HG02759 (cell line): ENCODE results near the gene SLC29A4.
"Not testable (repeated sequence)": the region's sequence is repeated elsewhere in the genome, so short reads cannot be mapped to it uniquely, and the experiment has no call there.

Source experiments
- ATAC-seq: cut with Tn5 transposase; IDR thresholded peaks from one replicate; pipeline ENCODE4 v1.9.1; 2021; ENCODE audit warnings: mild to moderate bottlenecking, moderate library complexity; ENCODE audit not compliant: unreplicated experiment

The SLC29A4 gene

GRCh38 chr7:5274441-5274840, 8.3 kb upstream of the SLC29A4 start:
- ATAC-seq: no peak

GRCh38 chr7:5274985-5275431, 7.7 kb upstream of the SLC29A4 start:
- not testable (repeated sequence) for ATAC-seq

- ATAC-seq: not testable (repeated sequence)
These were observed 7.2 kb upstream of the SLC29A4 start for GRCh38 chr7:5275510-5275909.

GRCh38 chr7:5276123-5276522, 6.6 kb upstream of the SLC29A4 start:
- ATAC-seq: not testable (repeated sequence)

- no peak for ATAC-seq
These were observed 6.1 kb upstream of the SLC29A4 start for GRCh38 chr7:5276611-5277010.

- ATAC-seq: no peak
These were observed 4.0 kb upstream of the SLC29A4 start for GRCh38 chr7:5278766-5279165.

GRCh38 chr7:5279734-5280133, 3.0 kb upstream of the SLC29A4 start:
- no peak for ATAC-seq

GRCh38 chr7:5281598-5282500, 894 bp upstream of the SLC29A4 start:
- ATAC-seq: not testable (repeated sequence)

GRCh38 chr7:5283421-5284303, 919 bp downstream of the SLC29A4 start:
- no peak for ATAC-seq

- ATAC-seq: no peak
These were observed 1.9 kb downstream of the SLC29A4 start for GRCh38 chr7:5284304-5285281.

- ATAC-seq: no peak
These were observed 4.2 kb downstream of the SLC29A4 start for GRCh38 chr7:5286933-5287332.

- ATAC-seq: not testable (repeated sequence)
These were observed 4.6 kb downstream of the SLC29A4 start for GRCh38 chr7:5287373-5287772.

- no peak for ATAC-seq
These were observed 5.1 kb downstream of the SLC29A4 start for GRCh38 chr7:5287802-5288201.

GRCh38 chr7:5288560-5288959, 5.8 kb downstream of the SLC29A4 start:
- not testable (repeated sequence) for ATAC-seq

- ATAC-seq: no peak
These were observed 6.6 kb downstream of the SLC29A4 start for GRCh38 chr7:5289355-5289754.

- no peak for ATAC-seq
These were observed 8.6 kb downstream of the SLC29A4 start for GRCh38 chr7:5291301-5291700.

GRCh38 chr7:5291711-5292335, 9.1 kb downstream of the SLC29A4 start:
- not testable (repeated sequence) for ATAC-seq

- ATAC-seq: no peak
These were observed 11.6 kb downstream of the SLC29A4 start for GRCh38 chr7:5294169-5294987.
